ENCODE data around the gene APOA5.
"Not testable (repeated sequence)": the region's sequence is repeated elsewhere in the genome, so short reads cannot be mapped to it uniquely, and the experiment has no call there.

The APOA5 gene

DNA sequence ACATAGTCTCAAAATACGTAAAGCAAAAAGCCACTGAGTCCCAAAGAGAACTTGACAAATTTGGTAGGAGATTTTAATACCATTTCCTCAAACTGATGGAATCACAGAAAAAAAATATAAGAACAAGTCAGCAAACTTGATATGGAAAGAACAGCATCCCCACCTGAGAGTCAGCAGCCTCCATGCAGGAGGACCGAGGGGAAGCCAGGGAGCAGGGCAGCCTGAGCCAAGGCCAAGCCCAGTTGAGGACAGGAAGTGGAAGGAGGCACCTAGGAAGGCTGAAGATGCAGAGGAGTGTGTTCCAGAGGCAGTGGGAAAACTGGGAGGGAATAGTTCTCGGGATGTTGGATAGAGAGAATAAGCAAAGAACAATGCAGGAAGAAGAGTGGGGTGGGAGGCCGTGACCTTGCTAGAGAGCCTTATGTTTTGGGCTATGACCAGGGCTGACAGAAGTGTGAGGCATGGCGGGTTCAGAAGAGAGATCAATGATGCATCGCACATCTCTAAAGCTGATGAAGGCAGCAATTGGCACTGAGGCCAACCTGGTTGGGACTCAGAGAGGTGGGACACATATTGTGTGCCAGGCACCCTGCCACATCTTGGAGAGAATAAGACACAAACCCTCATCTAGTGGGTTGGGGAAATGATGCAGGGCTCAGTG, 16.1 kb upstream of the APOA5 start:
- no peak for TF ChIP-seq Cebpa-rat (IDR thresholded peaks at IDR 0.05)
- Histone ChIP-seq H4K20me1 (no peaks in the 10 kb centered on the region), H3K36me3 (no peaks in the 10 kb centered on the region), H3K27me3 (no peaks in the 10 kb centered on the region), H3K4me1 (no peaks in the 10 kb centered on the region), H3K9ac (no peak overlapping the region), H3K4me3 (no peak overlapping the region), H3K4me2 (no peak overlapping the region), H3K27ac (no peak overlapping the region), H3K9me3 (replicated peaks in 1 of 11) (no peaks in the 10 kb centered on the region)

DNA sequence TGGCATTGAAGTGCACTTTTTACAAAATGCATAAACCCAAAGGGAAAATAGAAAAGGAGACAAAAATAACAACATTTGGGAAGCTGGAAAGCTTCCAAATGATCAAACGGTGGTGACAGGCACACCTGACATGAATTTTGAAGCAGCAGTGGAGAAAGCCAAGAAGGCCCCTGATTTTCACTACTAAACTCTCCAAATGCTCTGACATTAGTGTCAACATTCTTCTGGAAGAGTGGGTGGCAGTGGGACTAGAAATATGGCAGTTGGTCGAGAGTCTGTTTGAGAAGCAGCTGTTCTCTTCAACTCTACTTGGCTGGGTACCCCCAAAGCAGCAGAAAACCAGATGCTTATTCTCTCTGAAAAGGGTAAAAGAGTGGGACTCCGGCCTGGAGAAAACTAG, 12.3 kb upstream of the APOA5 start:
- Histone ChIP-seq H3K36me3 (no peaks in the 10 kb centered on the region), H3K27ac (no peak overlapping the region), H3K27me3 (no peaks in the 10 kb centered on the region), H3K4me2 (no peak overlapping the region), H3K4me1 (no peaks in the 10 kb centered on the region), H3K4me3 (no peak overlapping the region), H4K20me1 (no peaks in the 10 kb centered on the region), H3K9ac (no peak overlapping the region), H3K9me3 (replicated peaks in 1 of 11) (no peaks in the 10 kb centered on the region)
- no peak for TF ChIP-seq Cebpa-rat (IDR thresholded peaks at IDR 0.05)

DNA sequence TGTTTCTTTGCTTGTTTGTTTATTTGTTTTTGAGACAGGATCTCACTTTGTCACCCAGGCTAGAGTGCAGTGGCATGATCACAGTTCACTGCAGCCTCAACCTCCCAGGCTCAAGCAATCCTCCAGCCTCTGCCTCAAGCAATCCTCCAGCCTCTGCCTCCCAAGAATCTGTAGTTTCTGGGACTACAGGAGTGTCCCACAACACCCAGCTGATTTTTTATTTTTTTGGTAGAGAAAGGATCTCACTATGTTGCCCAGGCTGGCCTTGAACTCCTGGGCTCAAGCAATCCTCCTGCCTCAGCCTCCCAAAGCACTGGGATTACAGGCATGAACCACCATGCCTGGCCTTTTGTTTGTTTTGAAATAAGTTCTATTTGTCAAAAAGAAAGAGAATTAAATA, 10.0 kb upstream of the APOA5 start:
- not testable (repeated sequence) for H3K27me3 ChIP-seq; H3K27ac ChIP-seq; H3K4me2 ChIP-seq; H3K4me1 ChIP-seq; H4K20me1 ChIP-seq; H3K9ac ChIP-seq; H3K36me3 ChIP-seq; H3K9me3 ChIP-seq (replicated peaks in 1 of 11); H3K4me3 ChIP-seq

DNA sequence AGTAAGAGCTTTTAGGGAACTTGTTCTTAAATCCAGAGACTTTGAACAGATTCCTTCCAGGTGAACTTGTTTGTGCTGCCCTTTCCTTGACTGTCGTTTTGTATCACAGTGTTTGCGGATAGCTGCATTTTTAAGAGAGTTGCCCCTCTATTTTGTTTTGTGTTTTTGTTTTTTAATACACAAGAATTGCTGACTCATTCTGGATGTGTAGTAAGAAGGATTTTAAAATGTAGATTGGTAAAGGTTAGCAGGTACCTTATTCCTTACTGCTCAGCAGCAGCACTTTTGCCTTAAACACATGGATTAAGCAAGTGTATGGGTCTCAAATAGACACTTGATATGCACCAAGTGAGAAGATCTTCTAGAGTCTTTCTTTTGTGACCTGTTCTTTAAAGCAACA, 8.9 kb upstream of the APOA5 start:
- no peaks in the 10 kb centered on the region for H3K27me3 ChIP-seq
- H3K27ac ChIP-seq: no peak overlapping the region
- TF ChIP-seq Cebpa-rat (IDR thresholded peaks at IDR 0.05): no peak
- no peaks in the 10 kb centered on the region for H3K4me1 ChIP-seq
- H3K4me2 ChIP-seq: no peak overlapping the region
- no peaks in the 10 kb centered on the region for H4K20me1 ChIP-seq
- no peak overlapping the region for H3K9ac ChIP-seq
- H3K9me3 ChIP-seq (replicated peaks in 1 of 11): peaks cover 0 to 6% (median 0%) of the 10 kb centered on the region in 11 experiments; a peak in 1 of 22 replicates
- no peaks in the 10 kb centered on the region for H3K36me3 ChIP-seq
- no peak overlapping the region for H3K4me3 ChIP-seq

DNA sequence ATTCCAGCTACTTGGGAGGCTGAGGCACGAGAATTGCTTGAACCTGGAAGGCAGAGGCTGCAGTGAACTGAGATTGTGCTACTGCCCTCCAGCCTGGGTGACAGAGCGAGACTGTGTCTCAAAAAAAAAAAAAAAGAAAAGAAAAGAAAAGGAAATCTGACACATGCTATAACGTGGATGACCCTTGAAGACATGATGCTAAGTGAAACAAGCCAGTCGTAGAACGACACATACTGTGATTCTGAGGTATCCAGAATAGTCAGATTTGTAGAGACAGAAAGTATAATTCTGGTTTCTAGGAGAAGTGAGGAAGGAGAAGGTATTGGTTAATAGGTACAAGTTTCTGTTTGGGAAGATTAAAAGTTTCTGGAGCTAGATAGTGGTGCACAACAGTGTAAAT, 6.7 kb upstream of the APOA5 start:
- no peak overlapping the region for H3K9ac ChIP-seq
- H3K27ac ChIP-seq: no peak overlapping the region
- no peak for TF ChIP-seq Cebpa-rat (IDR thresholded peaks at IDR 0.05)
- H3K9me3 ChIP-seq (replicated peaks in 1 of 11): peaks cover 0 to 12% (median 0%) of the 10 kb centered on the region in 11 experiments; a peak in 1 of 22 replicates
- H3K27me3 ChIP-seq: no peaks in the 10 kb centered on the region
- no peaks in the 10 kb centered on the region for H4K20me1 ChIP-seq
- H3K4me1 ChIP-seq: no peaks in the 10 kb centered on the region
- no peaks in the 10 kb centered on the region for H3K36me3 ChIP-seq
- H3K4me3 ChIP-seq: no peak overlapping the region
- no peak overlapping the region for H3K4me2 ChIP-seq

DNA sequence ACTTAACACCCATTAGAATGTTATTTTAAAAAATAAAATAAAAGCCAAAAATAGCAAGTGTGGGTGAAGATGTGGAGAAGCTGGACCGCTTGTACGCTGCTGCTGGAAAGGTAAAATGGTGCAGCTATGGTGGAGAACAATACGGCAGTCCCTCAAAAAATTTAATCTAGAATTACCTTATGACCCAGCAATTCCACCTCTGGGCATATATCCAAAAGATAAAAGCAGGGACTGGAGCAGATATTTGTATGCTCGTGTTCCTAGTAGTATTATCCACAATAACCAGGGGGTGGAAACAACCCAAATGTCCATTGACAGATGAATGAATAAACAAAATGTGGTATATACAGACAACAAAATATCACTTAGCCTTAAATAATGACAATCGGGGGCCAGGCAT, 6.1 kb upstream of the APOA5 start:
- no peak for TF ChIP-seq Cebpa-rat (IDR thresholded peaks at IDR 0.05)
- no peaks in the 10 kb centered on the region for H3K27me3 ChIP-seq
- H3K4me1 ChIP-seq: peaks cover 0 to 4% (median 0%) of the 10 kb centered on the region in 10 experiments; a peak in 4 of 20 replicates

DNA sequence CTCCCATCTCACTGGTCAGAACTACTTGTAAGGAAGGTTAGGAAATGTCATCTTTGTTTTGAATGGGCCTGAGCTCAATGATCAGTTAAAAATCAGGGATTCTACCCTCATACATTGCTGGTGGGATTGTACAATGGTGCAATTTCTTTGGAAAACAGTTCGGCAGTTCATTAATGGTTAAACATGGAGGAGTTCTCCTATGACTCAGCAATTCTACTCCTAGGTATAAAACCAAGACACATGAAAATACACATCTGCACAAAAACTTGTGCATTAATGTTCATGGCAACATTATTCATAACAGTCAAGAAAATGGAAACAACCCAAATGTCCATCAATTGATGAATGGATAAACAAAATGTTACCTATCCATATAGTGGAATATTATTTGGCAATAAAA, 4.9 kb upstream of the APOA5 start:
- Histone ChIP-seq H3K9ac (no peak overlapping the region), H3K4me2 (no peak overlapping the region), H3K4me1 (peaks cover 0 to 9% (median 0%) of the 10 kb centered on the region in 10 experiments; a peak in 6 of 20 replicates), H3K4me3 (no peak overlapping the region), H3K27me3 (no peaks in the 10 kb centered on the region), H3K27ac (no peak overlapping the region), H4K20me1 (no peaks in the 10 kb centered on the region), H3K9me3 (replicated peaks in 1 of 11) (peaks cover 0 to 12% (median 0%) of the 10 kb centered on the region in 11 experiments; a peak in 1 of 22 replicates), H3K36me3 (no peaks in the 10 kb centered on the region)
- no peak for TF ChIP-seq Cebpa-rat (IDR thresholded peaks at IDR 0.05)

More for the DNA sequence above, 6.1 kb upstream of the APOA5 start:
- Histone ChIP-seq H3K4me2 (no peak overlapping the region), H3K4me3 (no peak overlapping the region), H3K9ac (no peak overlapping the region), H3K27ac (no peak overlapping the region), H3K9me3 (replicated peaks in 1 of 11) (peaks cover 0 to 12% (median 0%) of the 10 kb centered on the region in 11 experiments; a peak in 1 of 22 replicates), H3K36me3 (no peaks in the 10 kb centered on the region), H4K20me1 (no peaks in the 10 kb centered on the region)

DNA sequence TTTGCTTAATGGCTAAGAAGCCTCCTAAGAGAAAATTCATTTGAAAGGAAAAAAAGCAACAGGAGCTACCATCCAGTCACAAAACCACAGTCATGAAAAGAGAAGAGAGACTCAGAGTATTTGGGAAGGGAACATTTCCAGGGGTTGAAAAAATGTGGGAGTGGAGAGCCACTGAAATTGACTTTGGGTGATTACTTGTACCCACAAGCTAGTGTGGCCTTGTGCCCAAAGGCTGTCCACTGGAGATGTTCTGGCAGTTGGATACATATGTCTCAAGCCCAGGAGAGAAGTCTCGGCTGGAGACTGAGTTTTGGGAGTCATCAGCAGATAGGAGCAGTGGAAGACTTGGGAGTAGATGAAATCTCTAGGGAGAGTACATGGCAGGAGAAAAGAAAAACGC, 3.2 kb upstream of the APOA5 start:
- H3K9ac ChIP-seq: no peak overlapping the region
- no peaks in the 10 kb centered on the region for H3K27me3 ChIP-seq
- no peak for TF ChIP-seq Cebpa-rat (IDR thresholded peaks at IDR 0.05)
- no peak overlapping the region for H3K4me3 ChIP-seq
- H3K4me2 ChIP-seq: no peak overlapping the region
- peaks cover 0 to 12% (median 0%) of the 10 kb centered on the region in 11 experiments; a peak in 1 of 22 replicates for H3K9me3 ChIP-seq (replicated peaks in 1 of 11)
- peaks cover 0 to 15% (median 0%) of the 10 kb centered on the region in 10 experiments; a peak in 6 of 20 replicates for H3K4me1 ChIP-seq
- H3K27ac ChIP-seq: no peak overlapping the region
- no peaks in the 10 kb centered on the region for H4K20me1 ChIP-seq
- H3K36me3 ChIP-seq: no peaks in the 10 kb centered on the region

DNA sequence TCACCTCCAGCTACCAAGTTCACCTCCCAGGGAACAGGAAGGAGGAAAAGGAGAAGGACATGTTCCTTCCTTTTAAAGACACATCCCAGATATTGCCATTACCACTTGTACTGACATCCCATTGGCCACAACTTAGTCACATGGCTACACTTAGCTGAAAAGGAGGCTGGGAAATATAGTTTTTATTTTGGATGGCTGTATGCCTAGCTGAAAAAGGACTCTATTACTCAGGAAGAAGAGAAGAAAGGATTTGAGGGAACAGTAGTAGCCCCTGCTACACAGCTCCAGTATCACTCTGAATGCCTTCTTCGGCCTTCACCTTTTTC, 2.1 kb upstream of the APOA5 start:
- H4K20me1 ChIP-seq: no peaks in the 10 kb centered on the region
- no peaks in the 10 kb centered on the region for H3K36me3 ChIP-seq
- H3K9ac ChIP-seq: no peak overlapping the region
- no peak overlapping the region for H3K4me2 ChIP-seq
- no peak overlapping the region for H3K27ac ChIP-seq
- H3K27me3 ChIP-seq: no peaks in the 10 kb centered on the region
- H3K4me1 ChIP-seq: peaks cover 0 to 17% (median 4%) of the 10 kb centered on the region in 10 experiments; a peak in 17 of 20 replicates
- H3K9me3 ChIP-seq (replicated peaks in 1 of 11): peaks cover 0 to 12% (median 0%) of the 10 kb centered on the region in 11 experiments; a peak in 1 of 22 replicates
- H3K4me3 ChIP-seq: no peak overlapping the region
- TF ChIP-seq Cebpa-rat (IDR thresholded peaks at IDR 0.05): no peak

Data from BLaER1 treated with 17β-estradiol and CSF1 and Interleukin-3, amounts not matched to agents 10 nM and 100 nM (cell line).